Spleen (tissue), 11 donors: ENCODE results near the gene FIG4. TPM values are rescaled to one million over a fixed set of nuclear protein-coding genes. Genes with fewer than 3 reads are reported as not detected.

Experiments
- DNase-seq: peaks from one replicate; pipeline ENCODE4 v3.0.0-alpha.2; 2020
- H3K27ac ChIP-seq, 8 donors: fragments of 200-600 bp; sonication (generic) in 7 of 8; 1 replicate in 4 of 8; 2 replicates in 4 of 8; pipeline versions ENCODE4 v1.5.0 to v1.8.0; 2016 to 2021; ENCODE audit warnings: inconsistent platforms in 4 of 8, mild to moderate bottlenecking in 4 of 8, moderate library complexity in 1 of 8
- H3K27me3 ChIP-seq, 7 donors: fragments of 200-600 bp; sonication (generic) in 6 of 7; replicated peaks in 1 of 7; 1 replicate in 4 of 7; 2 replicates in 3 of 7; pipeline versions ENCODE4 v1.5.0 to v1.8.0; 2016 to 2021; ENCODE audit warnings: inconsistent platforms in 3 of 7, mild to moderate bottlenecking in 1 of 7
- H3K36me3 ChIP-seq, 6 donors: fragments of 200-600 bp; sonication (generic) in 5 of 6; 1 replicate in 4 of 6; 2 replicates in 2 of 6; pipeline versions ENCODE4 v1.5.0 to v1.8.0; 2016 to 2021; ENCODE audit warnings: inconsistent platforms in 2 of 6
- H3K4me1 ChIP-seq, 6 donors: fragments of 200-600 bp; sonication (generic) in 5 of 6; 1 replicate in 3 of 6; 2 replicates in 3 of 6; pipeline versions ENCODE4 v1.5.0 to v1.8.0; 2016 to 2021; ENCODE audit warnings: inconsistent platforms in 3 of 6
- H3K4me3 ChIP-seq, 8 donors: fragments of 200-600 bp; sonication (generic) in 7 of 8; 1 replicate in 4 of 8; 2 replicates in 4 of 8; pipeline versions ENCODE4 v1.5.0 to v1.8.0; 2016 to 2021; ENCODE audit warnings: inconsistent platforms in 4 of 8, mild to moderate bottlenecking in 4 of 8, moderate library complexity in 2 of 8
- H3K9me3 ChIP-seq, 8 donors: fragments of 200-600 bp; sonication (generic) in 7 of 8; 1 replicate in 4 of 8; 2 replicates in 4 of 8; pipeline versions ENCODE4 v1.5.0 to v1.8.0; 2016 to 2021; ENCODE audit warnings: inconsistent platforms in 4 of 8
- POLR2A ChIP-seq, 3 donors: fragments of 450-650 bp; IDR thresholded peaks; one replicate each; pipeline ENCODE4 v1.5.1; 2017; ENCODE audit warnings: antibody characterized with exemption in 3 of 3, mild to moderate bottlenecking in 1 of 3
- POLR2AphosphoS5 ChIP-seq, 3 donors: sonication (generic); formaldehyde crosslinking; IDR thresholded peaks; one replicate each; pipeline ENCODE4 v1.5.1; 2017; ENCODE audit warnings: antibody characterized with exemption in 3 of 3
- WGBS, 5 donors: extraction: QIAGEN DNeasy Blood & Tissue Kit in 3 of 5; methylation state at CpG; one replicate each; pipeline versions ENCODE4 v1.1.5 to v1.1.7; 2013 to 2018; 5-methylcytosine and 5-hydroxymethylcytosine counted together
- intact Hi-C: fragments of 100-400 bp; cut with DNase I; formaldehyde crosslinking; loops from one replicate; pipeline ENCODE4 v1.15.0; 2023; ENCODE audit warnings: low total_unique reads
- polyA plus RNA-seq, 3 donors: library from polyadenylated mRNA; stranded (reverse); fragments of 200-250 nt; gene quantifications; one replicate each; pipeline ENCODE4 v1.2.1, GENCODE V29; 2013
- total RNA-seq, 7 donors: library from RNA; depleted of rRNA in 3 of 7; stranded (reverse); fragments of >200 nt in 3 of 7; fragmentation: NEBNext Ultra II Directional in 4 of 7; extraction: Animal tissue kit (Norgen Biotek cat#: 25700) in 4 of 7; gene quantifications; one replicate each; pipeline versions ENCODE4 v1.1.0 to v1.2.1, GENCODE V29; 2016 to 2021
- TF ChIP-seq, protein P1 (sequence below), 11 experiments: fragments of 200-600 bp in 7 of 11; fragments of 450-650 bp in 4 of 11; sonication (generic) in 4 of 11; IDR thresholded peaks in 8 of 11; conservative IDR thresholded peaks in 3 of 11; 1 replicate in 7 of 11; 2 replicates in 4 of 11; pipeline versions ENCODE4 v1.4.0 to v1.8.0; 2016 to 2021; ENCODE audit warnings: antibody characterized with exemption in 11 of 11, inconsistent platforms in 4 of 11, mild to moderate bottlenecking in 1 of 11
- donor health status: healthy with polysubstance abuse.
- donor health status: DM: no; HTN: no; CAD: no; lungs with moderate emphysema.
- donor health status: DM: no; HTN: no; CAD: no.
- donor health status: Bipolar disorder and iron deficiency.
- donor health status: healthy.
- donor health status: DM: no; HTN: no; CAD: no.
- donor health status: DM: yes; HTN: yes; CAD: no.

FIG4 gene
- total and polyA plus RNA-seq, 10 donors: 10.2 to 35.1 (median 26.2) TPM

- intact Hi-C loops: no loop called here
- peaks cover 0 to 14% (median 11%) of the 10 kb centered on the region in 8 donors for H3K9me3 ChIP-seq
- no peaks in the 10 kb centered on the region for H3K36me3 ChIP-seq
- no peaks in the 10 kb centered on the region for H3K27me3 ChIP-seq
- DNase-seq: no peak
- TF ChIP-seq, protein P1, sequence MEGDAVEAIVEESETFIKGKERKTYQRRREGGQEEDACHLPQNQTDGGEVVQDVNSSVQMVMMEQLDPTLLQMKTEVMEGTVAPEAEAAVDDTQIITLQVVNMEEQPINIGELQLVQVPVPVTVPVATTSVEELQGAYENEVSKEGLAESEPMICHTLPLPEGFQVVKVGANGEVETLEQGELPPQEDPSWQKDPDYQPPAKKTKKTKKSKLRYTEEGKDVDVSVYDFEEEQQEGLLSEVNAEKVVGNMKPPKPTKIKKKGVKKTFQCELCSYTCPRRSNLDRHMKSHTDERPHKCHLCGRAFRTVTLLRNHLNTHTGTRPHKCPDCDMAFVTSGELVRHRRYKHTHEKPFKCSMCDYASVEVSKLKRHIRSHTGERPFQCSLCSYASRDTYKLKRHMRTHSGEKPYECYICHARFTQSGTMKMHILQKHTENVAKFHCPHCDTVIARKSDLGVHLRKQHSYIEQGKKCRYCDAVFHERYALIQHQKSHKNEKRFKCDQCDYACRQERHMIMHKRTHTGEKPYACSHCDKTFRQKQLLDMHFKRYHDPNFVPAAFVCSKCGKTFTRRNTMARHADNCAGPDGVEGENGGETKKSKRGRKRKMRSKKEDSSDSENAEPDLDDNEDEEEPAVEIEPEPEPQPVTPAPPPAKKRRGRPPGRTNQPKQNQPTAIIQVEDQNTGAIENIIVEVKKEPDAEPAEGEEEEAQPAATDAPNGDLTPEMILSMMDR (IDR thresholded peaks at IDR 0.05 in 8 of 11, conservative IDR thresholded peaks at IDR 0.05 in 3 of 11): no peak
- TF ChIP-seq POLR2A (IDR thresholded peaks at IDR 0.05) (no peak), POLR2AphosphoS5 (IDR thresholded peaks at IDR 0.05) (no peak)
- H3K27ac ChIP-seq: no peak overlapping the region
- H3K4me1 ChIP-seq: no peaks in the 10 kb centered on the region
- H3K4me3 ChIP-seq: no peak overlapping the region
These were observed 170.8 kb downstream of the FIG4 start for GRCh38 chr6:109861946-109862345.

- Histone ChIP-seq H3K27ac (no peak overlapping the region), H3K9me3 (peaks cover 0 to 14% (median 11%) of the 10 kb centered on the region in 8 donors), H3K4me3 (no peak overlapping the region), H3K27me3 (no peaks in the 10 kb centered on the region), H3K36me3 (no peaks in the 10 kb centered on the region), H3K4me1 (no peaks in the 10 kb centered on the region)
- intact Hi-C loops: no loop called here
- DNase-seq: no peak
- 71 to 96% (median 86%) methylated on average over 2 of the region's 2 CpGs for WGBS, 5 donors
- TF ChIP-seq POLR2AphosphoS5 (IDR thresholded peaks at IDR 0.05): no peak
- no peak for TF ChIP-seq POLR2A (IDR thresholded peaks at IDR 0.05)
- TF ChIP-seq, protein P1 (IDR thresholded peaks at IDR 0.05 in 8 of 11, conservative IDR thresholded peaks at IDR 0.05 in 3 of 11): no peak
These were observed 173.0 kb downstream of the FIG4 start for GRCh38 chr6:109864050-109864449.

- no peaks in the 10 kb centered on the region for H3K36me3 ChIP-seq
- no peak for TF ChIP-seq POLR2A (IDR thresholded peaks at IDR 0.05)
These were observed 174.9 kb downstream of the FIG4 start for GRCh38 chr6:109865968-109866367.

GRCh38 chr6:109867009-109867969, 176.2 kb downstream of the FIG4 start:
- no peak overlapping the region for H3K4me3 ChIP-seq
- 51 to 64% (median 54%) methylated on average over 7 of the region's 7 CpGs for WGBS, 5 donors
- H3K9me3 ChIP-seq: peaks cover 0 to 7% (median 4%) of the 10 kb centered on the region in 8 donors
- H3K4me1 ChIP-seq: peaks cover 0 to 1% (median 0%) of the 10 kb centered on the region in 6 donors
- no peak for DNase-seq
- intact Hi-C loops: no loop called here
- no peaks in the 10 kb centered on the region for H3K36me3 ChIP-seq
- TF ChIP-seq POLR2AphosphoS5 (IDR thresholded peaks at IDR 0.05) (no peak), POLR2A (IDR thresholded peaks at IDR 0.05) (no peak)
- TF ChIP-seq, protein P1 (IDR thresholded peaks at IDR 0.05 in 8 of 11, conservative IDR thresholded peaks at IDR 0.05 in 3 of 11): no peak
- no peaks in the 10 kb centered on the region for H3K27me3 ChIP-seq
- H3K27ac ChIP-seq: no peak overlapping the region

More at GRCh38 chr6:109865968-109866367, 174.9 kb downstream of the FIG4 start:
- DNase-seq: no peak
- intact Hi-C loops: no loop called here
- peaks cover 0 to 14% (median 11%) of the 10 kb centered on the region in 8 donors for H3K9me3 ChIP-seq
- no peaks in the 10 kb centered on the region for H3K27me3 ChIP-seq
- WGBS, 5 donors: 49 to 80% (median 68%) methylated on average over 4 of the region's 4 CpGs
- no peak overlapping the region for H3K27ac ChIP-seq
- no peak overlapping the region for H3K4me3 ChIP-seq
- no peaks in the 10 kb centered on the region for H3K4me1 ChIP-seq
